ENCODE data around the gene RAMP2.
"Not testable (repeated sequence)": the region's sequence is repeated elsewhere in the genome, so short reads cannot be mapped to it uniquely, and the experiment has no call there.

The RAMP2 gene

GRCh38 chr17:42768006-42768405, 7.0 kb downstream of the RAMP2 start:
- not testable (repeated sequence) for DNase-seq; H3K27ac ChIP-seq (ENCODE audit: insufficient read depth, low read length, poor library complexity, severe bottlenecking); H3K36me3 ChIP-seq (ENCODE audit: control insufficient read depth, insufficient read depth, low read length); H3K4me1 ChIP-seq (ENCODE audit: control insufficient read depth, insufficient read depth, low read length, poor library complexity, severe bottlenecking); H3K9me3 ChIP-seq (ENCODE audit: control insufficient read depth, low read length); H3K4me3 ChIP-seq (ENCODE audit: insufficient read depth, low read depth, low read length, poor library complexity, severe bottlenecking)
- peaks cover 10% of the 10 kb centered on the region for H3K27me3 ChIP-seq (replicated peaks; ENCODE audit: control insufficient read depth, insufficient read depth, low read length, poor library complexity, severe bottlenecking)

- not testable (repeated sequence) for H3K9me3 ChIP-seq (ENCODE audit: control insufficient read depth, low read length); DNase-seq
Measured at GRCh38 chr17:42769964-42770363, 8.9 kb downstream of the RAMP2 start.

GRCh38 chr17:42772945-42773289, 11.9 kb downstream of the RAMP2 start:
- Histone ChIP-seq H3K27ac (ENCODE audit: insufficient read depth, low read length, poor library complexity, severe bottlenecking) (peak overlapping the region; percentile 81), H3K36me3 (ENCODE audit: control insufficient read depth, insufficient read depth, low read length) (peaks cover 21% of the 10 kb centered on the region), H3K4me3 (ENCODE audit: insufficient read depth, low read depth, low read length, poor library complexity, severe bottlenecking) (peak overlapping the region; percentile 85), H3K4me1 (ENCODE audit: control insufficient read depth, insufficient read depth, low read length, poor library complexity, severe bottlenecking) (peaks cover 6% of the 10 kb centered on the region), H3K27me3 (replicated peaks; ENCODE audit: control insufficient read depth, insufficient read depth, low read length, poor library complexity, severe bottlenecking) (no peaks in the 10 kb centered on the region), H3K9me3 (ENCODE audit: control insufficient read depth, low read length) (no peaks in the 10 kb centered on the region)
- no peak for DNase-seq

More at GRCh38 chr17:42769964-42770363, 8.9 kb downstream of the RAMP2 start:
- not testable (repeated sequence) for H3K27ac ChIP-seq (ENCODE audit: insufficient read depth, low read length, poor library complexity, severe bottlenecking); H3K36me3 ChIP-seq (ENCODE audit: control insufficient read depth, insufficient read depth, low read length); H3K4me3 ChIP-seq (ENCODE audit: insufficient read depth, low read depth, low read length, poor library complexity, severe bottlenecking); H3K4me1 ChIP-seq (ENCODE audit: control insufficient read depth, insufficient read depth, low read length, poor library complexity, severe bottlenecking); H3K27me3 ChIP-seq (replicated peaks; ENCODE audit: control insufficient read depth, insufficient read depth, low read length, poor library complexity, severe bottlenecking)

GRCh38 chr17:42773290-42774035, 12.4 kb downstream of the RAMP2 start, which contains the start of gene VPS25:
Gene VPS25, plus strand, starts transcription at chr17:42773449. Its CDS starts 27 bp downstream, at chr17:42773476.
- Histone ChIP-seq H3K36me3 (ENCODE audit: control insufficient read depth, insufficient read depth, low read length) (peaks cover 26% of the 10 kb centered on the region), H3K4me3 (ENCODE audit: insufficient read depth, low read depth, low read length, poor library complexity, severe bottlenecking) (peak within 1 kb of the TSS; percentile 85), H3K4me1 (ENCODE audit: control insufficient read depth, insufficient read depth, low read length, poor library complexity, severe bottlenecking) (peaks cover 6% of the 10 kb centered on the region), H3K27me3 (replicated peaks; ENCODE audit: control insufficient read depth, insufficient read depth, low read length, poor library complexity, severe bottlenecking) (no peaks in the 10 kb centered on the region), H3K27ac (ENCODE audit: insufficient read depth, low read length, poor library complexity, severe bottlenecking) (peak within 1 kb of the TSS; percentile 81), H3K9me3 (ENCODE audit: control insufficient read depth, low read length) (no peaks in the 10 kb centered on the region)
- peak; percentile 47 to 63 (median 53) for DNase-seq

- H3K4me3 ChIP-seq (ENCODE audit: insufficient read depth, low read depth, low read length, poor library complexity, severe bottlenecking): peak overlapping the region; percentile 85
- H3K27ac ChIP-seq (ENCODE audit: insufficient read depth, low read length, poor library complexity, severe bottlenecking): no peak overlapping the region
- no peak for DNase-seq
- peaks cover 6% of the 10 kb centered on the region for H3K4me1 ChIP-seq (ENCODE audit: control insufficient read depth, insufficient read depth, low read length, poor library complexity, severe bottlenecking)
- H3K9me3 ChIP-seq (ENCODE audit: control insufficient read depth, low read length): no peaks in the 10 kb centered on the region
- peaks cover 34% of the 10 kb centered on the region for H3K36me3 ChIP-seq (ENCODE audit: control insufficient read depth, insufficient read depth, low read length)
- H3K27me3 ChIP-seq (replicated peaks; ENCODE audit: control insufficient read depth, insufficient read depth, low read length, poor library complexity, severe bottlenecking): no peaks in the 10 kb centered on the region
Measured at GRCh38 chr17:42774066-42774745, 13.2 kb downstream of the RAMP2 start.

GRCh38 chr17:42775534-42776098, 14.6 kb downstream of the RAMP2 start:
- H3K4me3 ChIP-seq (ENCODE audit: insufficient read depth, low read depth, low read length, poor library complexity, severe bottlenecking): no peak overlapping the region
- no peak overlapping the region for H3K27ac ChIP-seq (ENCODE audit: insufficient read depth, low read length, poor library complexity, severe bottlenecking)
- no peaks in the 10 kb centered on the region for H3K9me3 ChIP-seq (ENCODE audit: control insufficient read depth, low read length)
- H3K36me3 ChIP-seq (ENCODE audit: control insufficient read depth, insufficient read depth, low read length): peaks cover 42% of the 10 kb centered on the region
- peaks cover 10% of the 10 kb centered on the region for H3K4me1 ChIP-seq (ENCODE audit: control insufficient read depth, insufficient read depth, low read length, poor library complexity, severe bottlenecking)
- no peak for DNase-seq
- H3K27me3 ChIP-seq (replicated peaks; ENCODE audit: control insufficient read depth, insufficient read depth, low read length, poor library complexity, severe bottlenecking): peaks cover 5% of the 10 kb centered on the region

- Histone ChIP-seq H3K4me1 (ENCODE audit: control insufficient read depth, insufficient read depth, low read length, poor library complexity, severe bottlenecking) (peaks cover 16% of the 10 kb centered on the region), H3K36me3 (ENCODE audit: control insufficient read depth, insufficient read depth, low read length) (peaks cover 42% of the 10 kb centered on the region), H3K4me3 (ENCODE audit: insufficient read depth, low read depth, low read length, poor library complexity, severe bottlenecking) (no peak overlapping the region), H3K27ac (ENCODE audit: insufficient read depth, low read length, poor library complexity, severe bottlenecking) (no peak overlapping the region), H3K9me3 (ENCODE audit: control insufficient read depth, low read length) (no peaks in the 10 kb centered on the region), H3K27me3 (replicated peaks; ENCODE audit: control insufficient read depth, insufficient read depth, low read length, poor library complexity, severe bottlenecking) (peaks cover 34% of the 10 kb centered on the region)
- DNase-seq: no peak
Measured at GRCh38 chr17:42778570-42778969, 17.5 kb downstream of the RAMP2 start.

- no peak overlapping the region for H3K27ac ChIP-seq (ENCODE audit: insufficient read depth, low read length, poor library complexity, severe bottlenecking)
Measured at GRCh38 chr17:42779304-42779935, 18.4 kb downstream of the RAMP2 start.

GRCh38 chr17:42779936-42780850, 19.2 kb downstream of the RAMP2 start, which contains the start of gene WNK4:
Gene WNK4, plus strand, starts transcription at chr17:42780610. Its CDS starts 89 bp downstream, at chr17:42780699.
- DNase-seq: no peak
- Histone ChIP-seq H3K4me3 (ENCODE audit: insufficient read depth, low read depth, low read length, poor library complexity, severe bottlenecking) (no peak within 1 kb of the TSS), H3K4me1 (ENCODE audit: control insufficient read depth, insufficient read depth, low read length, poor library complexity, severe bottlenecking) (peaks cover 19% of the 10 kb centered on the region), H3K27ac (ENCODE audit: insufficient read depth, low read length, poor library complexity, severe bottlenecking) (no peak within 1 kb of the TSS), H3K36me3 (ENCODE audit: control insufficient read depth, insufficient read depth, low read length) (peaks cover 34% of the 10 kb centered on the region), H3K27me3 (replicated peaks; ENCODE audit: control insufficient read depth, insufficient read depth, low read length, poor library complexity, severe bottlenecking) (peaks cover 50% of the 10 kb centered on the region), H3K9me3 (ENCODE audit: control insufficient read depth, low read length) (no peaks in the 10 kb centered on the region)

More at GRCh38 chr17:42779304-42779935, 18.4 kb downstream of the RAMP2 start:
- DNase-seq: no peak
- H3K4me1 ChIP-seq (ENCODE audit: control insufficient read depth, insufficient read depth, low read length, poor library complexity, severe bottlenecking): peaks cover 14% of the 10 kb centered on the region
- peaks cover 43% of the 10 kb centered on the region for H3K27me3 ChIP-seq (replicated peaks; ENCODE audit: control insufficient read depth, insufficient read depth, low read length, poor library complexity, severe bottlenecking)
- H3K36me3 ChIP-seq (ENCODE audit: control insufficient read depth, insufficient read depth, low read length): peaks cover 41% of the 10 kb centered on the region
- no peak overlapping the region for H3K4me3 ChIP-seq (ENCODE audit: insufficient read depth, low read depth, low read length, poor library complexity, severe bottlenecking)
- H3K9me3 ChIP-seq (ENCODE audit: control insufficient read depth, low read length): no peaks in the 10 kb centered on the region

All from effector memory CD4-positive, alpha-beta T cell (primary cell).